Ovary (tissue), 9 donors: ENCODE results near the gene GRID1. TPM values are rescaled to one million over a fixed set of nuclear protein-coding genes. Genes with fewer than 3 reads are reported as not detected.

ENCODE experiments used
- DNase-seq, 5 donors: peaks; one replicate each; pipeline ENCODE4 v3.0.0-alpha.2; 2019 to 2020
- H3K27ac ChIP-seq, 2 donors: fragments of 200-600 bp; one replicate each; pipeline versions ENCODE4 v1.5.1 to v1.8.0; 2019 to 2022
- H3K27me3 ChIP-seq: fragments of 200-600 bp; one replicate; pipeline ENCODE4 v1.8.0; 2022
- H3K36me3 ChIP-seq: fragments of 200-600 bp; sonication (generic); one replicate; pipeline ENCODE4 v1.5.1; 2019
- H3K4me1 ChIP-seq: one replicate; pipeline ENCODE4 v1.8.1; 2013; ENCODE audit warnings: mild to moderate bottlenecking, moderate library complexity; ENCODE audit not compliant: insufficient read depth
- H3K4me3 ChIP-seq: fragments of 200-600 bp; sonication (generic); one replicate; pipeline ENCODE4 v1.5.1; 2017
- H3K9me3 ChIP-seq, 2 donors: fragments of 200-600 bp in 1 of 2; sonication (generic) in 1 of 2; one replicate each; pipeline versions ENCODE4 v1.5.1 to v1.8.1; 2013 to 2019; ENCODE audit warnings: mild to moderate bottlenecking in 1 of 2, moderate library complexity in 1 of 2
- EP300 ChIP-seq: sonication (generic); formaldehyde crosslinking; IDR thresholded peaks from one replicate; pipeline ENCODE4 v1.6.1; 2017; ENCODE audit warnings: antibody characterized with exemption
- POLR2A ChIP-seq: fragments of 450-650 bp; IDR thresholded peaks from one replicate; pipeline ENCODE4 v1.6.1; 2017; ENCODE audit warnings: antibody characterized with exemption, mild to moderate bottlenecking, moderate library complexity
- WGBS, 3 donors: extraction: QIAGEN DNeasy Blood & Tissue Kit in 1 of 3; methylation state at CpG; one replicate each; pipeline versions ENCODE4 v1.1.5 to v1.1.7; 2013 to 2017; 5-methylcytosine and 5-hydroxymethylcytosine counted together
- intact Hi-C, 4 donors: fragments of 100-400 bp; cut with DNase I; formaldehyde crosslinking; loops; one replicate each; pipeline versions ENCODE4 v1.11.0 to v1.15.1; 2022 to 2023
- polyA plus RNA-seq, 2 donors: library from polyadenylated mRNA; stranded (reverse); fragments of 200-250 nt in 1 of 2; fragments of 350-450 nt in 1 of 2; fragmentation: Illumina TruSeq in 1 of 2; extraction: RNeasy Lipid Tissue Mini Kit (QIAGEN cat#74804) in 1 of 2; gene quantifications; one replicate each; pipeline ENCODE4 v1.2.3, GENCODE V29; 2013 to 2014
- total RNA-seq, 7 donors: library from RNA; depleted of rRNA in 2 of 7; stranded (reverse); fragments of >200 nt in 2 of 7; fragmentation: NEBNext Ultra II Directional in 3 of 7; extraction: Animal tissue kit (Norgen Biotek cat#: 25700) in 3 of 7; gene quantifications; one replicate each; pipeline versions ENCODE4 v1.1.0 to v1.2.4, GENCODE V29; 2016 to 2023
- TF ChIP-seq, protein P1 (sequence below), 3 donors: fragments of 450-650 bp in 2 of 3; fragments of 200-600 bp in 1 of 3; IDR thresholded peaks; one replicate each; pipeline versions ENCODE4 v1.5.1 to v1.8.0; 2016 to 2022; ENCODE audit warnings: antibody characterized with exemption in 3 of 3, mild to moderate bottlenecking in 1 of 3
- donor health status: DM: no; HTN: no; CAD: no; lungs with moderate emphysema.
- donor health status: DM: no; HTN: no; CAD: no.
- donor health status: Bipolar disorder and iron deficiency.
- donor health status: DM: yes; HTN: yes; CAD: no.
- donor health status: DM: no; HTN: no; CAD: no.
- donor health status: DM: yes; HTN: yes; CAD: no.

The GRID1 gene
- total and polyA plus RNA-seq, 9 donors = 0.57 to 6.2 (median 1.8) TPM

DNA sequence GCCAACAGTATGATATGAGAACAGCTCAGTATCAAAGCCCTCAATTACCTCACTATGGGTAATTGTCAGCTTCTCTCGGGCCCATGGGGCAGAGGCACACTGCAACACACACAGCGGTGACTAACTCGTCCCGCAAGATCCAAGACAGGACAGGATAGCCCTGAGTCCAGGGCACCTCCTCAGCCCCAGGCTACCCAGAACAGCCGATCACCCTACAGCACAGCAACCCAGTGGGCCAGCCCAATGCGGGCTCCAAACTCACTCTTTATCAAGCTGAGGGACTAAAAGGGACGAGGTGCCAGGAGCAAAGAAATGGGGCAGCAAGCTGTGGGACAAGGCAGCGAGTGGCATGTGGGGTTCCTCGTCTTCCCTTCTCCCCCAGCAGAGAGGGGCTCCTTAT lies 765.1 kb downstream of the GRID1 start:
- intact Hi-C loops = no loop called here
- no peaks in the 10 kb centered on the region for H3K4me1 ChIP-seq
- no peak overlapping the region for H3K4me3 ChIP-seq
- TF ChIP-seq, protein P1, sequence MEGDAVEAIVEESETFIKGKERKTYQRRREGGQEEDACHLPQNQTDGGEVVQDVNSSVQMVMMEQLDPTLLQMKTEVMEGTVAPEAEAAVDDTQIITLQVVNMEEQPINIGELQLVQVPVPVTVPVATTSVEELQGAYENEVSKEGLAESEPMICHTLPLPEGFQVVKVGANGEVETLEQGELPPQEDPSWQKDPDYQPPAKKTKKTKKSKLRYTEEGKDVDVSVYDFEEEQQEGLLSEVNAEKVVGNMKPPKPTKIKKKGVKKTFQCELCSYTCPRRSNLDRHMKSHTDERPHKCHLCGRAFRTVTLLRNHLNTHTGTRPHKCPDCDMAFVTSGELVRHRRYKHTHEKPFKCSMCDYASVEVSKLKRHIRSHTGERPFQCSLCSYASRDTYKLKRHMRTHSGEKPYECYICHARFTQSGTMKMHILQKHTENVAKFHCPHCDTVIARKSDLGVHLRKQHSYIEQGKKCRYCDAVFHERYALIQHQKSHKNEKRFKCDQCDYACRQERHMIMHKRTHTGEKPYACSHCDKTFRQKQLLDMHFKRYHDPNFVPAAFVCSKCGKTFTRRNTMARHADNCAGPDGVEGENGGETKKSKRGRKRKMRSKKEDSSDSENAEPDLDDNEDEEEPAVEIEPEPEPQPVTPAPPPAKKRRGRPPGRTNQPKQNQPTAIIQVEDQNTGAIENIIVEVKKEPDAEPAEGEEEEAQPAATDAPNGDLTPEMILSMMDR (IDR thresholded peaks at IDR 0.05) = no peak
- TF ChIP-seq POLR2A = no peak
- no peak for TF ChIP-seq EP300
- DNase-seq = no peak
- H3K36me3 ChIP-seq = no peaks in the 10 kb centered on the region
- no peaks in the 10 kb centered on the region for H3K27me3 ChIP-seq
- no peak overlapping the region for H3K27ac ChIP-seq
- 94 to 96% (median 95%) methylated on average over 9 of the region's 9 CpGs for WGBS, 3 donors
- H3K9me3 ChIP-seq = no peaks in the 10 kb centered on the region

DNA sequence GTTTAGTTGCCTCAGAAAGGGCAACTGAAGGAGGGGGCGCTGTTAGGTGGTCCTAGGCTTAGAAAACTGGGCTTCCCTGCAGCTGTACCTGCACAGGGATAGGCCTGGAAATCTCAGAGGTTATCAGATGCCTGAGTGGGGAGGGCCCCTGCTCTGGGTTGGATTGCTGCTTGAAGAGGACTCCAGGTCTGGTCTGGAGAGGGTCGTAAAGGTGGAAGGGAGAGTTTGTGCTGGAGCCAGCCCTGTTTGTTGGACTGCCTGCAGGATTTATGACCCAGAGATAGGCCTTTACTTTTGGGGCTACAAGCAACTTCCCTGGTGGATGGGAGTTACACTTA lies 765.9 kb downstream of the GRID1 start:
- no peak for DNase-seq
- no peaks in the 10 kb centered on the region for H3K4me1 ChIP-seq
- no peaks in the 10 kb centered on the region for H3K36me3 ChIP-seq
- H3K9me3 ChIP-seq = no peaks in the 10 kb centered on the region
- H3K4me3 ChIP-seq = no peak overlapping the region
- no peak overlapping the region for H3K27ac ChIP-seq
- WGBS, 3 donors = 73 to 76% (median 75%) methylated on average over 2 of the region's 2 CpGs
- intact Hi-C loops = no loop called here
- H3K27me3 ChIP-seq = no peaks in the 10 kb centered on the region
- TF ChIP-seq EP300 (no peak), POLR2A (no peak)
- TF ChIP-seq, protein P1 (IDR thresholded peaks at IDR 0.05) = no peak

DNA sequence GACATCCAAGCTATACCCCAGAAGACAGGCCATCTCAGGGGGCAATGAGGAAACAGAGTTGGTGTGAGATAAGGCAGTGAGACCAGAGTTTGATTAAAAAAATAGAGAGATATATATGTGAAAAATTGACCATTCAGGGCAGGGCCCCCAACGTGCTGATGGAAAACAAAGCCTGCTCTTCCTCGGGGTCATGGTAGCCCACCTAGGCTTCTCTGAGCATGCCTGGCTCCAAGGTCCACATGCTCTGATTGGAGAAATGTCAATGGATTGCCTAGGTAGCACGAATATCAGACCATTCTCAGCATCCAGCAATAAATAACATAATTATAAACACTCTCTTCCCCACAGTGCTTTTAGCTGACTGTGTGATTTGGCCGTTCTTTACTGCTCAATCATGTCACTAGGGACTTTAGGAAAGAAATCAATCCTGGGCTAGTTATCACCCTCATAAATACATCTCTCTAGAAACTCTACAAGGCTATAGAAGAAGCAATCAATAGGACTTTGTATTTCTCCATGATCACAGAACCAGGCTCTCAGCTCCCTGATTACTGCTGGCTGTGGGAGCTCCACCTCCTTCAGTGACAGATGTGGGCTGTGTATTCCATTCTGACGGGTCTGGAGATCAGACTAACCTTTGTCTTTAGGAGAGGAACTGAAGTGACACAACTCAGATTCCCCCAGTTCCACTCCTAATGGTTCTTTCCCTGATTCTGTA lies 766.4 kb downstream of the GRID1 start:
- Histone ChIP-seq H3K4me3 (no peak overlapping the region), H3K27ac (no peak overlapping the region), H3K4me1 (no peaks in the 10 kb centered on the region), H3K27me3 (no peaks in the 10 kb centered on the region), H3K9me3 (no peaks in the 10 kb centered on the region), H3K36me3 (no peaks in the 10 kb centered on the region)
- TF ChIP-seq EP300 = no peak
- WGBS, 3 donors = 50 to 67% (median 51%) methylated on average over 5 of the region's 5 CpGs
- DNase-seq = no peak
- intact Hi-C loops = no loop called here

DNA sequence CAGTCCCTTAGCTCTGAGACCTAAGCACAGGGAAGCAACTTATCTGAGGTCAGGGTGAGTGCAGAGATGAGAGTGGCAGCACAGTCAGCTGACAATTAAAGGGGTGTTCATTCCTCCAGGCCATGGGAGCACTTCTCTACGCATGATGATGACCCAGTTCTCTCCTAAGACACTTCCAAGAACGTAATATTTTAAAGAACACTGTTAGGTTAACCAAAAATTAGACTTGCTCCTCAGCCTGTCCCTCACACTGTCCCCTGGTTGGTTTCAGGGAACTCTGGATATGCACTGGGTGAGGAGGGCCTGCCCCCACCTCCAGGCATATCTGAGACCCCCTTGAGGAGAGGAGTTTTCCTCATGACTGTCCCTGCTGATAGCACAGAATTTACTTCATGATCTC lies 767.5 kb downstream of the GRID1 start:
- no peak for DNase-seq
- H3K4me3 ChIP-seq = no peak overlapping the region
- intact Hi-C loops = no loop called here
- H3K4me1 ChIP-seq = no peaks in the 10 kb centered on the region
- H3K27ac ChIP-seq = no peak overlapping the region
- H3K27me3 ChIP-seq = no peaks in the 10 kb centered on the region
- no peaks in the 10 kb centered on the region for H3K36me3 ChIP-seq
- WGBS, 3 donors = 86 to 92% (median 87%) methylated on average over 2 of the region's 2 CpGs
- H3K9me3 ChIP-seq = no peaks in the 10 kb centered on the region
- TF ChIP-seq EP300 (no peak), POLR2A (no peak)
- TF ChIP-seq, protein P1 (IDR thresholded peaks at IDR 0.05) = no peak

DNA sequence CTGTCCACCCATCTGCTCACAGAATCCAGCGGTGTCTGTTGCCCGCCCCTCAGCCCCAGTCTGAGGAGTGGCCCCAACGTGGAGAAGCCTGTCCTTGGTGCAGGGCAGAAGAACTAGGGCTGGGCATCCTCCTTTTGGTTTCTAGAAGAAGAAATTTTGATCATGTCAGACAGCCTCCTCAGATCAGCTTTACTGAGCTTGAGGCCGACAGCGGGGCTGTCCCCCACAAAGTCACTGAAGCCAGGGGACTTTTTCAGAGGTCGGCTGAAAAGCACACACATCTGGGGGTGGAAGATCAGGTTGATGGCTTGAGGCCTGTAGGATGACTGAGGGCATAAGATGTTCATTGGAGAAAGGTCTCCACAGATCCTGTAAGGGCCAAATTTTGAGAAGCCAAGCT lies 767.9 kb downstream of the GRID1 start:
- WGBS, 3 donors = 77 to 84% (median 78%) methylated on average over 6 of the region's 6 CpGs
- intact Hi-C loops = no loop called here
- no peak for DNase-seq
- Histone ChIP-seq H3K27ac (no peak overlapping the region), H3K36me3 (no peaks in the 10 kb centered on the region), H3K4me3 (no peak overlapping the region), H3K4me1 (no peaks in the 10 kb centered on the region), H3K27me3 (no peaks in the 10 kb centered on the region), H3K9me3 (no peaks in the 10 kb centered on the region)
- TF ChIP-seq, protein P1 (IDR thresholded peaks at IDR 0.05) = no peak
- TF ChIP-seq EP300 = no peak
- no peak for TF ChIP-seq POLR2A
